Measurements from ENCODE around the gene PTTG2.

GRCh38 chr4:37918653-37919052 is 41.5 kb upstream of the PTTG2 start:
- TF ChIP-seq, protein P1, sequence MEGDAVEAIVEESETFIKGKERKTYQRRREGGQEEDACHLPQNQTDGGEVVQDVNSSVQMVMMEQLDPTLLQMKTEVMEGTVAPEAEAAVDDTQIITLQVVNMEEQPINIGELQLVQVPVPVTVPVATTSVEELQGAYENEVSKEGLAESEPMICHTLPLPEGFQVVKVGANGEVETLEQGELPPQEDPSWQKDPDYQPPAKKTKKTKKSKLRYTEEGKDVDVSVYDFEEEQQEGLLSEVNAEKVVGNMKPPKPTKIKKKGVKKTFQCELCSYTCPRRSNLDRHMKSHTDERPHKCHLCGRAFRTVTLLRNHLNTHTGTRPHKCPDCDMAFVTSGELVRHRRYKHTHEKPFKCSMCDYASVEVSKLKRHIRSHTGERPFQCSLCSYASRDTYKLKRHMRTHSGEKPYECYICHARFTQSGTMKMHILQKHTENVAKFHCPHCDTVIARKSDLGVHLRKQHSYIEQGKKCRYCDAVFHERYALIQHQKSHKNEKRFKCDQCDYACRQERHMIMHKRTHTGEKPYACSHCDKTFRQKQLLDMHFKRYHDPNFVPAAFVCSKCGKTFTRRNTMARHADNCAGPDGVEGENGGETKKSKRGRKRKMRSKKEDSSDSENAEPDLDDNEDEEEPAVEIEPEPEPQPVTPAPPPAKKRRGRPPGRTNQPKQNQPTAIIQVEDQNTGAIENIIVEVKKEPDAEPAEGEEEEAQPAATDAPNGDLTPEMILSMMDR (IDR thresholded peaks at IDR 0.05): no peak
- TF ChIP-seq POLR2AphosphoS5 (IDR thresholded peaks at IDR 0.05): no peak
- TF ChIP-seq POLR2A (IDR thresholded peaks at IDR 0.05): no peak
